Right forelimb (tissue), 1 donor: ENCODE results near the gene ELOB.
"Not testable (repeated sequence)": the region's sequence is repeated elsewhere in the genome, so short reads cannot be mapped to it uniquely, and the experiment has no call there.

Experiments used
- DNase-seq: peaks from one replicate; pipeline ENCODE4 v3.0.0-alpha.2; 2018

Gene ELOB

DNA sequence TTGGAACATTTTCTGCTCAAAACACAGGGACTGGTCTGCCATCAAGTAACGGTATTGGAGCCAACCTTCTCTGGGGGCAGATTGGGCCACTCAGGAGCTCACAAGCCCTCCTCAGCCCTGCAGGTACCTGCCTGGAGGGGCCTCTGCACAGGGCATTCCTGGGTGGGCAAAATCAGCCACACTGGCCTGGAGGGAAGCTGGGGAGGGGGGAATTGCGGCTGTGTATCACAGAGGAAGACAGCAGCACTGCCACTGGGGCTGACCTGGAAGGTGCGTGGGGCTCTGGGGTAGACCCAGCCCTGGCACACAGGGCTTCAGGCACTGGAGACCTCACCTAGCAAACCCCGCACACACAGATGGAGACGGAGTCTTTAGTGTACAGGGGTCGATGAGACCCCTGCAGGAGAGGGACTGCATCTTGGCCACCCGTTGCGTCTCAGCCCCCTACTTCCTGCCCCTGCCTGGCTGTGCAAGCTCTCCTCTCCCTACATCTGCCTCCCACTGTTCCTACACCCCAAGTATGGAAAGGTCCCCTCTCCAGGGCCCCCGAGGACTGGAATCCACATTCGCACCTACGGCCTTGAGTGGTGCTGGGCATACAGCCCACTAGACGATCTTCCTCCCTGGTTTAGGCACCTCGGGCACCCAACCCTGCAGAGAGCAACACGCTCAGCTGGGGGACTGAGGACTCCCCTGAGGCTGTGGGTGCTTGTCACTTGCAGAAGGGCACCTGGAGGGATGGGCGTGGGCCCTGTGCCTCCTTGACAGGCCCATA lies 31.8 kb downstream of the ELOB start:
- DNase-seq = no peak

DNA sequence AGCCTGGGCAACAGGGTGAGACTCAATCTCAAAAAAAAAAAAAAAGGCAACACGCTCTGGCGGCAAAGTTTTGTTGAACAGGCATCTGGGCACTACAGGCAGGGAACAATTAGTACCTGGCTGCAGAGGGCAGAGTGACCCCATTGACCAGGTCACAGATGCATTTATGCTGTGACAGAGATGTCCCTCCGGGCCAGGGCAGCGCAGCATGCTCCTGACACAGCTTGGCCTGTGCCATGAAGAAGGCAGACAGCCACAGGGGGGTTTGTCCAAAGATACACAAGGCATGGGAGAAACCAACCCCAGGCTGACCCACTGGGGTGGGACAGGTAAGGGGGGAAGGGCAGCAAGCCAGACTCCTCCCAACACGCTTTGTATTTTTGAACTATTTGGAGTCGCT lies 32.4 kb downstream of the ELOB start:
- no peak for DNase-seq

- no peak for DNase-seq
Measured at GRCh38 chr16:2743007-2743810, 33.9 kb downstream of the ELOB start.

DNA sequence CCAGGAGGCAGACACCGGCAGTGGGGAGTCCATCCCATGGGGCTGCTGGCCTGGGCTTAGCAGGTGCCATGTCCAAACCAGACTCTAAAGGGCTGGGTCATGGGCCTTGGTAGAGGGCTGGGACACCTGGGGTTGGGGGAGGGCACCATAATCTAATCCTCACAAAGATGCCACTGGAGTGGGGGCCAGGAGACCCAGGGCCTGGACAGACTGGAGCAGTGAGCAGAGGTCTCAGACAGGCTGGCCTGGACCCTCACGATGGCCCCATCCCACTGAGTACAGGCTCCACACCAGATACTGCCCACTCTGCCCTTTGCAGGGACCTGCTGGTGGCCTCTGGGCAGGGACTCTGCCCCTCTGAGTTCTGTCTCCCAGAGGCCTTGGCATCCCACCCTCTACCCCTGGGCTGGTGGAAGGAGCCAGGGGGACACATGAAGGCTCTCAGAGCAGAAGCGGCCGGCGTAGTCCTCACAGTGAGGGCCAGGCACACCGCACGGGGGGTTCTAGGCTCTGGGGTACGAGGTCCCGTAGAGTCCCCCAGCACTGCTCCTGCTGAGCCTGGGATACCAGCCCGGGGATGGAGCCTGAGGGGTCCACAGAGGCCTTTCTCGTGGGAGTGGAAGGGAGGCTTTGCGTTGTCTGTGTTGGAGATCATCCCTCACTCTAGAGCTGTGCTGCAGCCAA lies 34.6 kb downstream of the ELOB start:
- DNase-seq = no peak

- DNase-seq = no peak
Measured at GRCh38 chr16:2741168-2741567, 35.9 kb downstream of the ELOB start.

GRCh38 chr16:2740476-2740875 lies 36.6 kb downstream of the ELOB start:
- no peak for DNase-seq

DNA sequence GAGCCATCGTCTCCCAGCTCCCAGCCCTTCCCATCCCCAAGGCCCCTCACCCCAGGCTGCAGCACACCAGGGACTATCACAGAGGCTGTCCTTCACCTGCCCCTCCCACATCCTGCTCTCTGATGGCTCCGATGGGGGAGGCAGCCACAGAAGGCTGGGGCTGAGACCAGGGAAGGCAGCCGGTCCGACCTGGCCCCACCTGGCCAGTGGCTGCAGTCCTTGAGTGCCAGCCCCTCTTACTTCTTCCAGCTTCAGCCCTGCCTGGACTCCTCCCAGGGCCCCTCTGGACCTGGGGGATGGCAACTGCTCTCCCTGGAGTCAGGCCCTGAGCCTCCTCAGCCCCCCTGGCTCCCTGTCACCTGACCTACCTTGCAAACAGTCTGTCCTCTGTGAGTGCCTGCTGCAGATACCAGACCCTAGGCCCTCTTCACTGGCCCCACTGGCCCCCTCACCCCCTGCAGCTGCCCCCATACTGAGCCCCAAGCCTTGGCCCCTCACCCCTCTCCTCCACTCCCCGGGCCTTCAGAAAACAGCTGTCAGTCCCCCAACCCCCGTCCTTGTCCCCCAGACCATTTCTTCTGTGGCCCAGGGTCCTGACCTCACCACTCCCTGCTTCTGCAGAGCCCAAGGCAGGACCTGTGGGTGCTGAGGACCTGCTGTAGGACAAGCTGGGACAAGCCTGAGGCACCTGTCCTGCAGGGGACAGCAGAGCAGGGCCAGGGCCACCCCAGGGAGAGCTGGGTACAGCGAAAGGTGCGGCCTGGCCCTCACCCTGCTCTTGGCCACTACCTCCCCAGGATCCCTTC lies 37.3 kb downstream of the ELOB start:
- DNase-seq = no peak

DNA sequence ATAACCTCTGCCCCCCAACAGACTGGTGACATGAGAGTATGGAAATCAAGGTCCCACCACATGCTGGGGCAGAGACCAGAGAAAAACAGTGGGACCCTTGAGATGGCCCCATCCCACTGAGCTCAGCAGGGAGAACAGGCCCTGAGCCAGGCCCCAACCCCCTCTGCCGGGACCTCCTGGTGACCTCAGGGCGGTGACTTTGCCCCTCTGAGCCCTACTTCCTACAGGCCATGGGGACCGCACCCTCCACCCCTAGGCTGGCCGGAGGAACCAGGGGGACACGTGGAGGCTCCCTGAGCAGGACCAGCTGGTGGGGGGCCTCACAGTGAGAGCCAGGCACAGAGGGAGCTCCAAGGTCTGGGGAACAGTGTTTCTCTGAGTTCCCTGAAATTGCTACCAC lies 38.5 kb downstream of the ELOB start:
- no peak for DNase-seq

GRCh38 chr16:2737895-2738418 lies 39.1 kb downstream of the ELOB start:
- DNase-seq = no peak

- no peak for DNase-seq
Measured at GRCh38 chr16:2737238-2737605, 39.9 kb downstream of the ELOB start.

DNA sequence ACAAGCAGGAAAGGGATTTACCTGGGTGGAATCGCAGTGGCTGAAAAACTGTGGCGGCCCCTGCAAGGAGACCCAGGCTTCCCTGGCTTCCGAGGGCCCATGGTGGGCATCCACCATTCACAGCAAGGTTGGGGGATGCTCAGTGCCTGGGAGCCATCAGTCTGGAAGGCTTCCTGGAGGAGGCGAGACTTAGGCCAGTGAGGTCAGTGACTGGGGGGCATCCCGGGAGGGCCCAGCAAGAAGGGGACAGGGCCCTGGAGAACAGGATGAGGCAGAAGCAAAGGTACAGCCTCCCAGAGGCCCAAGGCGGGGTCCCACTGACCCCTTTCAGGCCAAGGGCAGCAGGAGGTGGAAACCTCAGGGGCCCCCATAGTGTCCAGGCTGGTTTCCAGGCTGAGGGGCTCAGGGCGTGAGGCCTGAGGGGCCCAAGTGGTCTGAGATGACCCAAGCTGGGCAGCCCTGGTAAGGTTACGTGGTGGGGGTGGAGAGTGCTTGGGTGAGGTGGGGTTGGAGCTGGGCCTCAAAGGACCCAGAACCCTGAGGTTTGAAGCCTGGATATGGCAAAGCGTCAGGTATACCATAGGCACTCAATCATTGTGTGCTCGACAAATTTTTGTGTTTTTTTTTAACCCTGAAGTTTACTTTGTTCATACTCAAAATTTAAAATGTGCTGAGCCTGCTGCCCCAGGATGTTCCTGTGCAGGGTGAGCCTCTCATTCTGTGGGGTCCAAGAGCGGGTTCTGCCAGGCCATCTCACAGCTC lies 40.4 kb downstream of the ELOB start:
- DNase-seq = no peak

DNA sequence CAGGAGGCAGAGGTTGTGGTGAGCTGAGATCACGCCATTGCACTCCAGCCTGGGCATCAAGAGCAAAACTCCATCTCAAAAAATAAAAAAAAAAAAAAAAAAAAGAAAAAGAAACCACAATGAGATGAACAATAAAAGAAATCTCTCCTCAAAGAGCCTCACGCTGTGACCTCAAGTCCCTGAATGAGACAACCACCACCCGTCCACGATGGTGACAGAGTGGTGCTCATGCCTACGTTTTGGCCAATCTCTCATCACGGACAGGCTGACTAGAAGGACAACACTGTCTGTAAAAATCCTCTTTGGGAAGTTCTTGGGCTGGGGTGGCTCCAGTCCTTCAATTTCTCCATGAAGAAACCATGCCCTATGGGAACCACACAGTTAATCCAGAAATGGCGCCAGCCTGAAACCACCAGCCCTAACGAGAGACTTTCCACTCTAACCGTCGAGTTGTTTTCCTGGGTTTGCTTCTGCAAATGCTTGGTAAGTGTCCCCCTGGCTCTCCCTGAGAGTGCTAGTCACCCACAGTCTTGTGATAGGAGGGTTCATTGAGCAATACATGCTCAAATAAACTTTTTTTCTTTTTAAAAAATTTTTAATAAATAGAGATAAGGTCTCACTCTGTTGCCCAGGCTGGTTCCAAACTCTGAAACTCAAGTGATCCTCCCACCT lies 42.1 kb downstream of the ELOB start:
- DNase-seq = no peak

- no peak for DNase-seq
Measured at GRCh38 chr16:2728034-2728433, 49.0 kb downstream of the ELOB start.

DNA sequence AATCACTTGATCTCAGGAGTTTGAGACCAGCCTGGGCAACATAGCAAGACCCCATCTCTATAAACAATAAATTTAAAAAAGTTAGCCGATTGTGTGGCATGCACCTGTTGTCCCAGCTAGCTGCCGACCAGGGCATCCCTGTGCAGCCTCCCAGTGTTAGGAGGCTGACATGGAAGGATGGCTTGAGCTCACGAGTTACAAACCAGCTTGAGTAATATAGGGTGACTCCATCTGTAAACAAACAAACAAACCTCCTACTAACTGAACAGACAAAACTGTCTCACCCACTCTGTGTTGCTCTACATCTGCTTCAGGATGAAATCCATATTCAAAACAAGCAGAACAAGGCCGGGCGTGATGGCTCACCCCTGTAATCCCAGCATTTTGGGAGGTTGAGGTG lies 50.2 kb downstream of the ELOB start:
- DNase-seq = no peak

DNA sequence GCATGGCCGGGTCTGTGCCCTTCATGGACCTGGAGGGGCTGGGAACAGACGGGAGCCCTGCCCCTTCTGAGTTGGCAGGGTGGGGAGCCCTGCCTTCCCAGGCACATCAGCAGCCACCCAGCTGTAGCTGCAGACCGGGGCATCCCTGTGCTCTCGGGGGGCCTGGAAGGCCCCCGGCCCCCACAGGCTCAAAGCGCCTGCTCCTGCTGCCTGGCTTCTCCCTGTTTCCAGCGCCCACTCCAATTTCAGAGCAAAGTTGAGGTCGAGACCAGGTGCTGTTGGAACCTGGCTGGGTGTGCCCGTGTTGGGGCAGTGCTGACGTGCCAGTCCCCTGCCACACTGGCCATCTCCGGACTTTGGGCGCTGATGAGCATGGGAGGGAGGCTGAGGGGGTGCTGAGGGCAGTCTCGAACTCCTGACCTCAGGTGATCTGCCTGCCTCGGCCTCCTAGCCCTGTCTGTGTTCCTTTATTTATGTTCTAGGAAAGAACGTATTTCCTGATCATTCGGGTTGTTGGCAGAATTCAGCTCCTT lies 52.2 kb downstream of the ELOB start:
- no peak for DNase-seq

- no peak for DNase-seq
Measured at GRCh38 chr16:2724088-2724676, 52.9 kb downstream of the ELOB start.

DNA sequence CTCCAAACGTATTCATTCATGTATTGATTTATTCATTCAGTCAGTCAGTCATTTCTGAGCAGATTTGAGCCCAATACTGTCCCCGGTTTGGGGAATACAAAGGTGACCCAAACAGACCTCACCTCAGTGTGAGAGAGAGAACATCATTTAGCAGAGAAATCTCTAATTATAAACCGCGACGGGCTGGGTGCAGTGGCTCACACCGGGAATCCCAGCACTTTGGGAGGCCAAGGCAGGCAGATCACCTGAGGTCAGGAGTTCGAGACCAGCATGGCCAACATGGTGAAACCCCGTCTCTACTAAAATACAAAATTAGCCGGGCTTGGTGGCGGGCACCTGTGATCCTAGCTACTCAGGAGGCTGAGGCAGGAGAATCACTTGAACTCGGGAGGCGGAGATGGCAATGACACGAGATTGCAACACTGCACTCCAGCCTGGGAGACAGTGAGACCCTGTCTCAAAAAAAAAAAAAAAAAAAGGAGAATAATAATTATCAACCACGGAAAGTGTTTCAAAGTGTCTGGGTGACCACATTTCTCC lies 55.4 kb downstream of the ELOB start:
- DNase-seq = not testable (repeated sequence)
